ENCODE results near the gene NUDT16L1. TPM values are rescaled to one million over a fixed set of nuclear protein-coding genes. Genes with fewer than 3 reads are reported as not detected.
A peak's percentile ranks its signal among the peaks of the same experiment; 100 is the strongest.
"Not testable (repeated sequence)": the region's sequence is repeated elsewhere in the genome, so short reads cannot be mapped to it uniquely, and the experiment has no call there.

The NUDT16L1 gene

GRCh38 chr16:4738370-4738769 is 45.0 kb downstream of the NUDT16L1 start:
- not testable (repeated sequence) for H3K36me3 ChIP-seq (ENCODE audit: insufficient read depth, low read length); H3K9me3 ChIP-seq (replicated peaks; ENCODE audit: low read length); H3K27me3 ChIP-seq (ENCODE audit: control insufficient read depth, insufficient read depth, low read length); H3K4me3 ChIP-seq (ENCODE audit: low read length); H3K9ac ChIP-seq (ENCODE audit: low read depth, low read length); H3K4me1 ChIP-seq (ENCODE audit: control insufficient read depth, insufficient read depth, low read length); H3K4me2 ChIP-seq (ENCODE audit: low read length)

GRCh38 chr16:4743226-4743878 is 50.0 kb downstream of the NUDT16L1 start:
- Histone ChIP-seq H3K27me3 (ENCODE audit: control insufficient read depth, insufficient read depth, low read length) (peaks cover 3% of the 10 kb centered on the region), H3K36me3 (ENCODE audit: insufficient read depth, low read length) (no peaks in the 10 kb centered on the region), H3K4me1 (ENCODE audit: control insufficient read depth, insufficient read depth, low read length) (peaks cover 3% of the 10 kb centered on the region), H3K9me3 (replicated peaks; ENCODE audit: low read length) (no peaks in the 10 kb centered on the region), H3K4me2 (ENCODE audit: low read length) (peak overlapping the region; percentile 54), H3K9ac (ENCODE audit: low read depth, low read length) (no peak overlapping the region), H3K4me3 (ENCODE audit: low read length) (no peak overlapping the region)

GRCh38 chr16:4744555-4745273 is 51.4 kb downstream of the NUDT16L1 start:
- H3K4me3 ChIP-seq (ENCODE audit: low read length), result no peak overlapping the region
- no peak overlapping the region for H3K9ac ChIP-seq (ENCODE audit: low read depth, low read length)
- H3K9me3 ChIP-seq (replicated peaks; ENCODE audit: low read length), result no peaks in the 10 kb centered on the region

GRCh38 chr16:4745274-4745569 is 51.9 kb downstream of the NUDT16L1 start:
- no peak overlapping the region for H3K4me3 ChIP-seq (ENCODE audit: low read length)
- H3K36me3 ChIP-seq (ENCODE audit: insufficient read depth, low read length), result no peaks in the 10 kb centered on the region
- no peak overlapping the region for H3K4me2 ChIP-seq (ENCODE audit: low read length)
- no peak overlapping the region for H3K9ac ChIP-seq (ENCODE audit: low read depth, low read length)
- peaks cover 3% of the 10 kb centered on the region for H3K27me3 ChIP-seq (ENCODE audit: control insufficient read depth, insufficient read depth, low read length)
- no peaks in the 10 kb centered on the region for H3K9me3 ChIP-seq (replicated peaks; ENCODE audit: low read length)
- H3K4me1 ChIP-seq (ENCODE audit: control insufficient read depth, insufficient read depth, low read length), result peaks cover 3% of the 10 kb centered on the region

More at GRCh38 chr16:4744555-4745273, 51.4 kb downstream of the NUDT16L1 start:
- Histone ChIP-seq H3K4me1 (ENCODE audit: control insufficient read depth, insufficient read depth, low read length) (peaks cover 3% of the 10 kb centered on the region), H3K4me2 (ENCODE audit: low read length) (no peak overlapping the region), H3K36me3 (ENCODE audit: insufficient read depth, low read length) (no peaks in the 10 kb centered on the region), H3K27me3 (ENCODE audit: control insufficient read depth, insufficient read depth, low read length) (peaks cover 3% of the 10 kb centered on the region)

Small RNA genes lying within 50 kb of the gene (small RNA-seq; reads per million reads assigned to genes)
- gene MIR6769A, result not detected
